ENCODE data around the gene PDXK. TPM values are rescaled to one million over a fixed set of nuclear protein-coding genes. Genes with fewer than 3 reads are reported as not detected.

The PDXK gene
- polyA plus RNA-seq, 3 donors = 128 to 214 (median 210) TPM

- no peaks in the 10 kb centered on the region for H4K20me1 ChIP-seq (ENCODE audit: insufficient read depth, low read length)
- TF ChIP-seq CTCF (IDR thresholded peaks at IDR 0.05) = no peak
- 98% methylated on average over 22 of the region's 23 CpGs for WGBS (ENCODE audit: insufficient coverage)
- intact Hi-C loops (cut with micrococcal nuclease) = no loop called here
- Mint-ChIP-seq H3K36me3 (peaks cover 58 to 73% of the 10 kb centered on the region in 2 donors), H3K4me3 (no peak overlapping the region), H3K4me1 (peaks cover 4% of the 10 kb centered on the region), H3K27me3 (ENCODE audit: low read depth in 3 of 3) (peaks cover 0 to 4% (median 0%) of the 10 kb centered on the region in 3 donors), H3K27ac (no peak overlapping the region), H3K9me3 (peaks cover 0 to 2% (median 0%) of the 10 kb centered on the region in 7 donors)
- H3K36me3 ChIP-seq (replicated peaks in 1 of 2; ENCODE audit: control insufficient read depth in 1 of 2, insufficient read depth in 2 of 2, low read length in 2 of 2) = peaks cover 52 to 74% of the 10 kb centered on the region in 2 donors
- H3K4me2 ChIP-seq (replicated peaks; ENCODE audit: extremely low read depth, low read length, poor library complexity, severe bottlenecking) = no peak overlapping the region
- no peaks in the 10 kb centered on the region for H3K9me3 ChIP-seq (replicated peaks in 1 of 2; ENCODE audit: control insufficient read depth in 1 of 2, insufficient read depth in 1 of 2, low read length in 2 of 2)
- H3K27me3 ChIP-seq (ENCODE audit: control insufficient read depth in 2 of 2, insufficient read depth in 2 of 2, low read length in 2 of 2) = no peaks in the 10 kb centered on the region
- no peak overlapping the region for H3K4me3 ChIP-seq (replicated peaks in 1 of 3; ENCODE audit: low read depth in 2 of 3, low read length in 3 of 3)
- peaks cover 0 to 1% of the 10 kb centered on the region in 2 donors for H3K4me1 ChIP-seq (ENCODE audit: control insufficient read depth in 1 of 2, insufficient read depth in 2 of 2, low read length in 2 of 2)
- no peak overlapping the region for H3K9ac ChIP-seq (ENCODE audit: insufficient read depth, low read length, poor library complexity, severe bottlenecking)
- H3K27ac ChIP-seq (ENCODE audit: low read depth in 1 of 2, low read length in 2 of 2) = no peak overlapping the region
- no peak overlapping the region for H2AFZ ChIP-seq (ENCODE audit: insufficient read depth, low read depth, low read length, poor library complexity, severe bottlenecking)
- no peaks in the 10 kb centered on the region for H3K79me2 ChIP-seq (ENCODE audit: insufficient read depth, low read length)
- DNase-seq = no peak
These were observed 24.9 kb upstream of the PDXK start for GRCh38 chr21:43693981-43694380.

GRCh38 chr21:43694437-43695079 lies 24.4 kb upstream of the PDXK start:
- DNase-seq = no peak
- Mint-ChIP-seq H3K27ac (no peak overlapping the region), H3K4me1 (peaks cover 4% of the 10 kb centered on the region), H3K9me3 (peaks cover 0 to 2% (median 0%) of the 10 kb centered on the region in 7 donors), H3K27me3 (ENCODE audit: low read depth in 3 of 3) (peaks cover 0 to 4% (median 0%) of the 10 kb centered on the region in 3 donors), H3K36me3 (peaks cover 56 to 67% of the 10 kb centered on the region in 2 donors), H3K4me3 (no peak overlapping the region)
- no peaks in the 10 kb centered on the region for H4K20me1 ChIP-seq (ENCODE audit: insufficient read depth, low read length)
- no peaks in the 10 kb centered on the region for H3K9me3 ChIP-seq (replicated peaks in 1 of 2; ENCODE audit: control insufficient read depth in 1 of 2, insufficient read depth in 1 of 2, low read length in 2 of 2)
- H3K27ac ChIP-seq (ENCODE audit: low read depth in 1 of 2, low read length in 2 of 2) = no peak overlapping the region
- no peak overlapping the region for H2AFZ ChIP-seq (ENCODE audit: insufficient read depth, low read depth, low read length, poor library complexity, severe bottlenecking)
- H3K79me2 ChIP-seq (ENCODE audit: insufficient read depth, low read length) = no peaks in the 10 kb centered on the region
- no peaks in the 10 kb centered on the region for H3K27me3 ChIP-seq (ENCODE audit: control insufficient read depth in 2 of 2, insufficient read depth in 2 of 2, low read length in 2 of 2)
- H3K9ac ChIP-seq (ENCODE audit: insufficient read depth, low read length, poor library complexity, severe bottlenecking) = no peak overlapping the region
- 97% methylated on average over 23 of the region's 27 CpGs for WGBS (ENCODE audit: insufficient coverage)
- no peak for TF ChIP-seq CTCF (IDR thresholded peaks at IDR 0.05)
- H3K4me2 ChIP-seq (replicated peaks; ENCODE audit: extremely low read depth, low read length, poor library complexity, severe bottlenecking) = no peak overlapping the region
- peaks cover 49 to 68% of the 10 kb centered on the region in 2 donors for H3K36me3 ChIP-seq (replicated peaks in 1 of 2; ENCODE audit: control insufficient read depth in 1 of 2, insufficient read depth in 2 of 2, low read length in 2 of 2)
- no peak overlapping the region for H3K4me3 ChIP-seq (replicated peaks in 1 of 3; ENCODE audit: low read depth in 2 of 3, low read length in 3 of 3)
- no peaks in the 10 kb centered on the region for H3K4me1 ChIP-seq (ENCODE audit: control insufficient read depth in 1 of 2, insufficient read depth in 2 of 2, low read length in 2 of 2)
- intact Hi-C loops (cut with micrococcal nuclease) = no loop called here

All from CD14-positive monocyte (primary cell).